GM21528 (cell line): ENCODE results near the gene CYP26A1.

Source experiments
- ATAC-seq: cut with Tn5 transposase; IDR thresholded peaks from one replicate; pipeline ENCODE4 v1.9.1; 2021; ENCODE audit warnings: mild to moderate bottlenecking, moderate library complexity; ENCODE audit not compliant: unreplicated experiment, low FRiP score

The CYP26A1 gene

DNA sequence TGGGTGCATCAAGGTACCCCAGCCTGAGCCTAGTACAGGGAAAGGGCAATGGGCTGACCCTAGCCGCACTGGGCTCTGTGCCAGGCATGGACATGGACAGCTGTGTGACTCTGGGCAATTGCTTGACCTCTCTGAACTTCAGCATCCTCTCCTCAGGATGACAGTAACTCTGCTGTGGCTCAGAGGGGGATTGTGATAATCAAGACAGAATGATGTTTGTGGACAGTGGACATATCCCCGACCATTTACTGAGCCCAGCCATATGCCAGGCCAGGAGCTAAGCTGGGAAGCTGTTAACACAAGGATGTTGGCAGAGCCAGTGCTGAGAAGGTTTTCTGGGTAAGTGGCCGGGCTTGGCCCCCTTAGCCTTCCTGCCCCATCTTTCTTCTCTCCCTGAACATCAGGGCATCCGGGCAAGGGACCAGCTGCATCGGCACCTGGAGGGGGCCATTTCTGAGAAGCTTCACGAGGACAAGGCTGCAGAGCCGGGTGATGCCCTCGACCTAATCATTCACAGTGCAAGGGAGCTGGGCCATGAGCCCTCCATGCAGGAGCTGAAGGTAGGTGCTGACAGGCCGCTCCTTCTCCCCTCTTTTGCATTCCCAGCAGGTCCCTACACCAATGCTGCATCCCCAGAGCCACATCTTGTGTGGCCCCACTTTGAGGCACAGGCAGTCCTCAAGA, 9.6 kb upstream of the CYP26A1 start:
- ATAC-seq: no peak

DNA sequence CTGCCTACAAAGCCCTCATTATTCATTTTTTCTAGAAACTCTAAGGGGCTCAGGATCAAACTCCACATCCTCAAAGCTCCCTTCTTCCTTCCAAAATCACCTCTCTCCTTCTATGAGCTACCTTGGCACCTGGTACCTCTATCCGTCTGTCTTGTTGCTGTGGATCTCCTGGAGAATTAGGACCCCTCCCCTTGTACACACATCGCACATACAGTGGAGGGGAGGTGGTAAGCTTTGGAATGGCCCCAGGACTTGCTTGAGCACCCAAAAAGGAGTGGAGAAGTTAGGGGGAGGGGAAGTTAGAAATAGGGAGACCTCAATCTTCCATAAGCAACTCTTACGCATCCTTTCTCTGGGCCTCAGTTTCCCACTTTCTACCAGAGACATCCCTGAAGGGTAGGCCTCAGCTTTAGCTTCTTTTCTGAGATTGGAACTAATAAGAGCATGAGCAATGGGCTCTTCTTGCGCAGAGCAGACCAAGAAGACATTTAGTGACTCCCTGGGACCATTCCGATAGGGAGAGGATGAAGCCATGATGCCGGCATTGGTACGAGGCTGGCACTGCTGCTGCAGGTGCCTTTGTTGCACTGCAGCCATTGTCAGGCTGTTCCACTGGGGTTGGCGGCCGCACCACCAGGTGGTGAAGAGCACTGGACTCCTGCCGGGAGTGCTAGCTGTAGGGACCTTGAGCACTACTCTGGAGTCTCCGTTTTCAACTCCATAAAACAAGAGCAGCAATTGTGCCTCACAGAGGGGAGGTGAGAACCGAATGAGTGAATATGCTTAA, 8.6 kb upstream of the CYP26A1 start:
- ATAC-seq: no peak

DNA sequence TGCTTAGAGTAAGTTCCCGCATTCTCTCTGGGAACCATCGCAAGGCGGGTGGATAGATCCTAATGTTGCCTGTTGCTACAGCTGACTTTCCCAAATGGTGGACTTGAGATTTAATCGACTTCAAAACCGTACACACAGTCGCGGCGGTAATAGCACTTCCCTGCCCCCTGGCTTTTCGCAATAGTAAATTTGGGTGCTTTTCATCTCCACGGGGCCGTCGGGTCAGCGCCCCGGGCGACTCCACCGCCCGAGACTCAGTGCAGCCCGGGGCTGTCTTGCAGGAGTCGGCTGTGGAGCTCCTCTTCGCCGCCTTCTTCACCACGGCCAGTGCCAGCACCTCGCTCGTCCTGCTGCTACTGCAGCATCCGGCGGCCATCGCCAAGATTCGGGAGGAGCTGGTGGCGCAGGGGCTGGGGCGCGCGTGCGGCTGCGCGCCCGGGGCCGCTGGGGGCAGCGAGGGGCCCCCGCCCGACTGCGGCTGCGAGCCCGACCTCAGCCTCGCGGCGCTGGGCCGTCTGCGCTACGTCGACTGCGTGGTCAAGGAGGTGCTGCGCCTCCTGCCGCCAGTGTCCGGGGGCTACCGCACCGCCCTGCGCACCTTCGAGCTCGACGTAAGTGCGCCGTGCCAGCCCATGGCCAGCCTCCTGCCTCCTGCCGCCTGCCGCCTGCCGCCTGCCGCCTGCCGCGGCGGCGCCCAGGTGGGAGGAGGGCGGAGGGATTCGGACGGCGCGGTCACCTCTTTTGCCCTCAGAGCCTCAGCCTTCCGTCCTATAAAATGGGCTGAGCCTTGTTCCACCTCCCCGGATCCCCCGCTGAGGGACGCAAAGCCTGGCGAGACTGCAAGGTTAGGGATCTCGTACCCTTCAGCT, 7.8 kb upstream of the CYP26A1 start:
- ATAC-seq: no peak

DNA sequence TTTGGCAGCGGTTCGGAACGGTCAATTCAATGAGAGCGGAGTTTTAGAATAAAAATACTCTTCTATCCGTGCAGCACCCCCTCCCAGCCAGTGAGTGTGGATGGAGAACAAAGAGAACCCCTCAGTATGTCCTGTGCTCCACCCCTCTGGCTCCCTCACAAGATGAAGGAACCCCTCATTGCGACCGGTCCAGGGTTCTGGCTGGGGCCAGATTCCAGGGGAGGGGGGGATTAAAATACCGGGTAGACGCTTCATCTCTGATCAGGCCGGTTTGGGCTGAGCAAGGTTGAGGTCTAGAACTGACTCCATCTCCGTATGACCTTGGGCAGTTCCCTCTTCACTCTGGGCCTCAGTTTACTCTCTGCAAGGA, 7.2 kb upstream of the CYP26A1 start:
- ATAC-seq: no peak

DNA sequence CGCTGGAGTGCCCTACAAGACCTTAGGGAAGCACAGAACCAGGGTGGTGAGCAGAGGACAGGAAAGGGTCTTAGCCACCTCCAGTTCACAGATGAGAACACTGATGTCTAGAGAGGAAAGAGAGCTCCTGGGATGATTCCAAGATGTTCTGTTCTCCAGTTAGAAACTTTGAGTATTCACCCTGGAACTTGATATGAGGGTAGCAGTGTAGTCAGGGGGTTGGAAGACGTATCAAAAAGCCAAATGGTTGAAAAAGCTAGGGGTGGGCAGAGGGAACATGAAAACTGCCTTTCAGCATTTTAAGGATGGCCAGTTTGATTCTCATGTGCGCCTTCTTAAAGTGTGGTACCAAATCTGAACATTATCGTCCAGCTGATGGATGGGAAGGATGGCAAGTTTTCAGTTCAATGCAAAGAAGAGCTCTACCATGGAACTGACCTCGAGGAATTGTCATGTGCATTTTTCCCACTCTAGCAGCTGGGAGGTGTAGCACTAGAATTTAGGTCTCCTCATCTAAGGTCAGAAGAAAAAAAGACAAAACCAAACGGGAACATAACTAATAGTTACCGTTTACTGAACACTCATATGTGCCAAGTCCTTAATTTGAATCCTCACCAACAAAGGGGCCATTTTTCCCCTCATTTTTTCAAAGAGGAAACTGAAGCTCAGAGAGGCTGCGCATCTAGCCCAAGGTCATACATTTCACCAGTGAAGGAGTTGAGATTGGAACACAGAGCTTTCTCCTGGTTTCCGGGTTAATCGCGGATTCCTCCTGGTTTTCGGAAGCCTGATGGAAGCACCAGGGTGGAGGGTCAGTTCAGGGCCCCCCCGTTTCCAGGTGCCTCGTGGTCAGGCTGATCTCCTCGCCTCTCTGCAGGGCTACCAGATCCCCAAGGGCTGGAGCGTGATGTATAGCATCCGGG, 6.0 kb upstream of the CYP26A1 start:
- ATAC-seq: no peak

DNA sequence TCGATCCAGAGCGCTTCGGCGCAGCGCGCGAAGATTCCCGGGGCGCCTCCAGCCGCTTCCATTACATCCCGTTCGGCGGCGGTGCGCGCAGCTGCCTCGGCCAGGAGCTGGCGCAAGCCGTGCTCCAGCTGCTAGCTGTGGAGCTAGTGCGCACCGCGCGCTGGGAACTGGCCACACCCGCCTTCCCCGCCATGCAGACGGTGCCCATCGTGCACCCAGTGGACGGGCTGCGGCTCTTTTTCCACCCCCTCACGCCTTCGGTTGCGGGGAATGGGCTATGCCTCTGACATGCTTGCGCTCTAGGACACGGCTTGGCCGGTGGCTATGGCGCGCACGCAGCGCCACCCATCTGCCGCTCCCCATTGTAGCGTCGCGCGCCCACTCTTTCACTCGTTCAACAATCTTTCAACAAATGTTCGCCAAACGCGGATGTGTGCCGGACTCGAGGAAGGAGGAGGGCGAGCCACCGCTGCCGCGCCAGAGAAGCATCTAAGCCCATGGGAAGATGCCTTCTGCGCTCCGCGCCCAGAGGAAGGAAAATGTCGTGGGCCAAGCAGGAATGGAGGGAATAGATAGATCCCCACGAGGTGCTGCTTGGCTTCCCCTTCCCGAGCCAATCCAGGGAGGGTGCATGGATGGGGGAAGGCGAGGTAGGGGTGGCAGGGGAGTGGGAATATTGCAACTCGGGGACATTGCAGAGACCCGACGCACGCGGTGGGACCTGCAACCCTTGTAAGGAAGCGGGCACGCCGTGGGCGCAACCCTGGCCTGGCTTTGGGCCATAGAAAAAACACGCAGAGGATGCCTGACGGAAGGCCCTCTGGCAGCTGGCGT, 5.1 kb upstream of the CYP26A1 start:
- no peak for ATAC-seq

DNA sequence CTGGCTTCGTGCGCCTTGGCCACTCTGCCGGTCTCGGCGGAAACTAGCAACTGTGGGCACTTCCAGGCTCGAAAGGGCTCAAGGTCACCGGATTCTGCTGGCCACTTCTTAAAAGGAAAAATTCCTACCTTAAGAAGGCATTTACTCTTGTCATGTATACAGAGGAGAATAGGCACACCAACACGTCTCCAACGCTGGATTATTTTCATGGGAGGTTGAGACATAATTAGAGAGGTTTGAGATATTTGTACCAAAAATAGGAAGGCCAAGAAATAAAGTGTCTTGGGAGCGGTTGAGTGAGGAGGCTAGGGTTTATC, 4.5 kb upstream of the CYP26A1 start:
- ATAC-seq: no peak

DNA sequence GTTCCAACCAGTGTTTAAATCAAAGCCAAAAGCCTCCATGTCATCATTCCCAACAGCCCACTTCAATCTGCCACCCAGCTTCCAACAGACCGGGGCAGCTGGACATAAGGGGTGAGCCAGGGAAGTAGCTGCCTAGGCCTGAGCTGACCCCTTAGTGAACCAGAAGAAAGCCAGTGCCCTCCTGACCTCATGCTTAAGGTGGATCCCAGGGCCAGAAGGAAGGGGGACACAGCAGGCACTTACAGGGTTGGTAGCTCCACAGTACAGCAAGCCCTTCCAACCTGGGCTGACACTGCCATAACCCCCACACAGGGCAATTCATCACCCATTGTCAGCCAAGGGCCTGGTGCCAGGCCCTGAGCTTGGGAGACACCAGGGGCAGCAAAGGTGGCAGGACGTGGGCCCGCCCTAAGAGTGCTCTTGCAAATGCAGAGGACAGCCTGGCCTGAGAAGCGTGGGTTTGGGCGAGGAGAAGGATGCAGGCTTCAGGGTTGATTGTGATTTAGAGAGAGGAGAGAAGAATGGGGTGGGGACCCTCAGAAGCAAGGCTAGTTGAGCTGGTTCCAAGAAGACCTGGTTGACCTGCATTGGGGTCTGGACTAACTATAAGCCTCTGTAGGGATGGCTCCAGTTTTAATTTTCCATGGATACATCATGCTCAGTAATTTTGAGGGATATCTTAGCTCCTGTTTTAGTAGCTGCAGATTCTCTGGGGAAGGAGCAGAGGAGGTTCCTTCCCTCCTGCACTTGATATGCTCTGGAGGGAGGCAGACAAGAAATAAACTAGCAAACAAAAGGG, 3.1 kb upstream of the CYP26A1 start:
- ATAC-seq: no peak

DNA sequence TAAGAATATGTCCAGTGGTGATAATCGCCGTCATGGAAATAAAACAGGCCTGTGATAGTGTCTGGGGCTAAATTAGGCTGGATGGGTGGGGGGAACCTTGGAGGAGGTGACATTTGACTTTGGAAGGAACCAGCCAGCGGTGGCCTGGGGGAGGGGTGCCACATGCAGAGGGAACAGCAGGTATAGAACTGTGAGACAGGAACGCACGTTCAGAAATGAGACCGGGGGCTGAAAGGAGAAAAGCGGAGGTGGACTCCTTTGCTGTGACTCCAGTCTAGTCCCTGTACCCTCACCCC, 2.6 kb upstream of the CYP26A1 start:
- no peak for ATAC-seq

DNA sequence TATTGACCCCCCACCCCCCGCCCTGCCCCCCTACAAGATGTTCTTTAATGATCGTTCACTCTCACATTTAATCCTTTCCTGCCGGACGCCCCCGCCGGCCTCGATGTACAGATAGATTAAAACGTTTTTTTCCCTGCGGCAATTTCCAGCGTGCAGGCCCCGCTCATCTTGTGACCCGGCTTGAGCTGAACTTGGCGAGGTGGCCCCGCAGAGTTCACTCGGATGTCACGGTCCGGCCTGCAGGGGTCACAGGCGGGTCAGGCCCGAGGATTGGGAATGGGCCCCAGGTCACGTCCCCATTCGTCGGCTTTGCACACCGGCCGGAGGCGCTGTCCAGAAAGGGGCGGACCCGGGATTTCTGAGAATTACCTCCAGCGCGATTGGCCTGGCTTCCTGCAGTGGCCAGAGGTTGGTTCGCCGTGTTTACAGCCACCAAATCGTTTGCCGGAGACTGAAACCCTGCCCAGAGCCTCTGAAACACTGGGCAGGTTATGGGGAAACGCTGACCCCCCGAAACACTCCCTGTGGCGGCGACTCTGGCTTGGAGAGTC, 1.9 kb upstream of the CYP26A1 start:
- ATAC-seq: no peak

DNA sequence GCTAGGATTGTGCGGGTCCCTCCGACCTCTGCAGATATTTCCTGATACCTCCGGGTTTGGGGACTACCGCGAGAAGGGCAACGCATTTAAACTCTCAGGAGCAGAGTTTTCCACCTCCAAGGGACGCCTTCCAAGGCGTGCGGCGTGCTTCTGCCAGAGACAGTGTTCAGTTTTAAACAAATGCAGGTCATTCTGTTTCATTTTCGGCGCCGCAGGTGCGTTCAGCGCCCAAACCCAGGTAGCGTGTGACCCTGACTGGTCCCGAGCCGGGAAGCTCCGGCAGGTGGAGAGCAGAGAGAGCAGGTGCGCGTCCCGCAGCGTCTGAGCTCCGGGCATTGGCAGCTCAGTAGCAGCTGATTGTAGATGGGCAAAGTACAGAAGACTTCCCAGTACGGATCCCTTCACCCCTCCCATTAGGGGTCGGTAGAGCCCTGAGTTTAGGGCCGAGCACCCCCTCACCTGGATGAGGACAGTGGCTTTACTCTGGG, 1.4 kb upstream of the CYP26A1 start:
- no peak for ATAC-seq

DNA sequence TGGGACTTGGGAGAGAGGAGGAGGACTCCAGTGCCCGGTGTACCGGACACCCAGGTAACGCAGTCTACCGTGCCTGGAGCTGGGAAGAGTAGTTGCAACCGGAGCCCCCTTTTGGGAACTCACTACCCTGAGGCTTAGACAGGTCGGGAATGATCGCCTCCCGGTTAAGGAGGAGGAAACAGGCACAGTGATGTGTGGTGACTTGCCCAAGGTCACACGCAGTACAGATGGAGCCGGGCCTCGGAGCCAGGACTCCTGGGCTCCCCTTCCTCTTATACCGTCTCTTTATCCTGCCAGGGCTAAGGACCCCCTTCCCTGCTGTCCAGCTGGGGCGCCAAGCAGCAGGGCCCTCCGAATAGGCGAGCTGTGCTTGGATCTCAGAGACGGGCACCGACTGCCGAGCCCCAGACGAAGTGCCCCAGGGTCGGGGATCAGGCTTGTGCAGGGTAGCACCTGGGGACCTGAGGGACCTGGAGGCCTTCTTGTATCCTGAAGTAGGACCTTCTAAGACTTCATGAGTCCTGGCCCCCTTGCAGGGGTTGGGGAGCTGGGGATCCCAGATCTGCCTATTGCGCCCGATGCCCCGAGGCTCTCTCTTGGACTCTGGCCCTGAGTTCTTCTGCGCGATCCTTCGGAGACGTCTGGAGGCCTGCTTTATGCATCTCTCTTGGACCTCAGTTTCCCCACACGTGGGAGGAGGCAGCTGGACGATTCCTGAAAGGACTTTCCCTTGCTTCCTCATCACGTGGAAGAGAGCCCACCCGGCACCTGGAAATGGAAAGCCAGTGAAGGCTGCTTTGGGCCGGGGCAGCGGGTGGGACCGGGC, 767 bp upstream of the CYP26A1 start:
- ATAC-seq: no peak

DNA sequence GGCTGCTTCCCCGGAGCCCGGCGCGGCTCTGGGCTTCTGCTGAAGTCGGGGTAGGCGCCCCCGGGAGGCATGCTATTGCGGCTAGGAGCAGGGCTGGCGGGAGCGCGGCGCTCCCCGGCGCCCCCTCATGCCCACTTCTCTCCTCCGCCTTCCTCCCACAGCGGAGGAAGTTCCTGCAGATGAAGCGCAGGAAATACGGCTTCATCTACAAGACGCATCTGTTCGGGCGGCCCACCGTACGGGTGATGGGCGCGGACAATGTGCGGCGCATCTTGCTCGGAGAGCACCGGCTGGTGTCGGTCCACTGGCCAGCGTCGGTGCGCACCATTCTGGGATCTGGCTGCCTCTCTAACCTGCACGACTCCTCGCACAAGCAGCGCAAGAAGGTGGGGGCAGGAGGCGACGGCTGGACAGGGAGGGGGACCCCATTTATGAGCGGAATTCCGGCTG, 479 bp downstream of the CYP26A1 start:
- no peak for ATAC-seq

DNA sequence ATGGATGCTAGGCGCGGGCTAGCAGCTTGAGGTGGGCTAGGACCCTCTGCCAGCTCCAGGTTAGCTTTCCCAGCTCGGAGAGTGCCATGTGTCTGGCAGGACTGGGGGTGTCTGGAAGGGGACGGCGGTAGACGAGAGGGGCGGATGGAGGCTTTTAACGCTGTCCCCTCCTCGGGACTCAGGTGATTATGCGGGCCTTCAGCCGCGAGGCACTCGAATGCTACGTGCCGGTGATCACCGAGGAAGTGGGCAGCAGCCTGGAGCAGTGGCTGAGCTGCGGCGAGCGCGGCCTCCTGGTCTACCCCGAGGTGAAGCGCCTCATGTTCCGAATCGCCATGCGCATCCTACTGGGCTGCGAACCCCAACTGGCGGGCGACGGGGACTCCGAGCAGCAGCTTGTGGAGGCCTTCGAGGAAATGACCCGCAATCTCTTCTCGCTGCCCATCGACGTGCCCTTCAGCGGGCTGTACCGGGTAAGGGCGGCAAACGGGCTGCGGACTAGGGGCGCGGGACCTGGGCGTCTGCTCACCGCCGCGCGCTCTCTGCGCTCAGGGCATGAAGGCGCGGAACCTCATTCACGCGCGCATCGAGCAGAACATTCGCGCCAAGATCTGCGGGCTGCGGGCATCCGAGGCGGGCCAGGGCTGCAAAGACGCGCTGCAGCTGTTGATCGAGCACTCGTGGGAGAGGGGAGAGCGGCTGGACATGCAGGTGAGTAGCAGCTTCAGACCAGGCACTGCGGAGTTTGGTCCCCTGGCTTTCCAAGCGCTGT, 1.1 kb downstream of the CYP26A1 start:
- ATAC-seq: no peak

DNA sequence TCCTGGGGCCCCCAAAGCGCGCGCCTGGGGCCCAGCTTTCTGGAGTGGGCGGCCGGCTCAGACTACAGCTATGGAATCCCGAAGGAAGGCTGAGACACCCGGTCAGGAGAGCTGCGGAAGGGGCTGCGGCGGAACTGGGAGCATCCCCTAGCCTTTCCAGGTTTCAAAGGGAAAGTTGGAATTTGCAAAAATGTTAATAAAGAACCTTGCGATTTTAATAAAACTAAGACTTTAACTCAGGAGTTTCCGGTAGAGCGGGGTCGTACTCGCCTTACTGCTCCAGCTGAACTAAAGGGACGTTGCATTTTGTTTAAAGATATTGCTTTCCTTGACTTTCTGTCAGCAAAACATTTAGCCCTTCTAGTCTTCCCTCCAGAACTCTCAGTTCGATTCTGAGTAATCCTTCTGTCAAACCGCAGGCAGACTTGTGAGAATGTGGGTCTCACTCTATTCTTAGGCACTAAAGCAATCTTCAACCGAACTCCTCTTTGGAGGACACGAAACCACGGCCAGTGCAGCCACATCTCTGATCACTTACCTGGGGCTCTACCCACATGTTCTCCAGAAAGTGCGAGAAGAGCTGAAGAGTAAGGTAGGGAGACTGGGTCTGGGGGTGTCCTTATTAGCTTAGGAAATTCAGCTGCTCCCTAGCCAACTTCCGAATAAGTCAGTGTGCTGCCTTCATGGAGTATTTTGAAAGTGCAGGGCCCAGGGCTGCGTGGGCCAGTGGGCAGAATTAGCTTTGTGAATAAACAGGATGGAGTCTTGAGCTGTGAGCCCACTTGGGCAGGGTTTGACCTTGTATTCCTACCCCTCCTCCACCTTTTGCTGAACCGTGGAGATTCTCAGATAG, 1.9 kb downstream of the CYP26A1 start:
- ATAC-seq: no peak

DNA sequence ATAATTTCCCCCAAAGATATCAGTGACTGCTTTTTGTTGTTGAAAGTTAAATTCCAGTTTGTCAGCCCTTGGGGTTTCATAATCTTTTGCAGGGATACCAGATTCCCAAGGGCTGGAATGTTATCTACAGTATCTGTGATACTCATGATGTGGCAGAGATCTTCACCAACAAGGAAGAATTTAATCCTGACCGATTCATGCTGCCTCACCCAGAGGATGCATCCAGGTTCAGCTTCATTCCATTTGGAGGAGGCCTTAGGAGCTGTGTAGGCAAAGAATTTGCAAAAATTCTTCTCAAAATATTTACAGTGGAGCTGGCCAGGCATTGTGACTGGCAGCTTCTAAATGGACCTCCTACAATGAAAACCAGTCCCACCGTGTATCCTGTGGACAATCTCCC, 3.2 kb downstream of the CYP26A1 start:
- ATAC-seq: no peak
